Stimulated activated CD8-positive, alpha-beta memory T cell treated with anti-CD3 and anti-CD28 coated beads, Interleukin-12 subunit alpha, Interleukin-12 subunit beta, amount 100 ng/mL, for 1 hour (primary cell): ENCODE measurements around the gene PAX8.
"Not testable (repeated sequence)": the region's sequence is repeated elsewhere in the genome, so short reads cannot be mapped to it uniquely, and the experiment has no call there.

ENCODE experiments used
- DNase-seq: peaks from one replicate; pipeline ENCODE4 v3.0.0-alpha.2; 2020; ENCODE audit warnings: low read depth

Gene PAX8

DNA sequence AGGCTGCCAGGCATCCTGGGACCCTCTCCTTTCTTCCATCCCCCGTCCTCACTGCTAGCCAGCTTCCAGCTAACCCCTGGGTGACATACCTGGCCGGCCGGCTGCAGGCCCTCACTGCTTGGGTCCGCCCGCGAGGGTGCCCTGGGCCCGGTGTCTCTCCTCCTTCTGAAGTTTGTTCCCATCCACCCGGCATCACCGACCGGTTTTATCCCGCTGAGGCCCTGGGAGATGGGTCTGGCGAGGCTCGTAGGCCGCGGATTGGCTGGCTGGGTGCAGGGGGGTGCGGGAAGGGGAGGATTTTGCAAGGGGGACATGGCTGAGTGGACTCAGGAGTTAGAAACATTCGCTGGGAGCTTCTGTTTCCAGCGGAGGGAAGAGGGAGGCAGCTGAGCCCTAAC, at the start of gene PAX8:
TSS of gene PAX8 (minus strand) at position 180 of the 398 bp plus-strand sequence. CDS start 527 bp downstream, outside the sequence.
- no peak for DNase-seq

DNA sequence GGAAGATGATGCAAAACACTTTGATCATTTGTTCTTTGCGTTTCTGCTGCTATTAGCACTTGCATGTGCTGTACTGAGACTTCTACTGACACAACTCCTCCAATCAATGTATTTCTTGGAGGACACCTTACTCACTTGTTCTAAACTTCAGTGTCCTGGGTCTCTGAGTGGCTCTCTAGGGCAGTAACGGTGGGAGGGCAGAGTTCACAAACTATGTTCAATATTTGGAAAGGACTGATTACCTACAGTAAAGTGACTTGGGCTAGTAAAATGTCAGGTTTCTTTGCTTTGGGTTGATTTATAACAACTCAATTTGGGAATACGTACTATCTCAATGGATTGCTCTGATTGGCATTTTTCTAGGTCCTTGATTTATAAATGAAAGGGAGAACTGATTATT, 49.3 kb upstream of the PAX8 start:
- no peak for DNase-seq

DNA sequence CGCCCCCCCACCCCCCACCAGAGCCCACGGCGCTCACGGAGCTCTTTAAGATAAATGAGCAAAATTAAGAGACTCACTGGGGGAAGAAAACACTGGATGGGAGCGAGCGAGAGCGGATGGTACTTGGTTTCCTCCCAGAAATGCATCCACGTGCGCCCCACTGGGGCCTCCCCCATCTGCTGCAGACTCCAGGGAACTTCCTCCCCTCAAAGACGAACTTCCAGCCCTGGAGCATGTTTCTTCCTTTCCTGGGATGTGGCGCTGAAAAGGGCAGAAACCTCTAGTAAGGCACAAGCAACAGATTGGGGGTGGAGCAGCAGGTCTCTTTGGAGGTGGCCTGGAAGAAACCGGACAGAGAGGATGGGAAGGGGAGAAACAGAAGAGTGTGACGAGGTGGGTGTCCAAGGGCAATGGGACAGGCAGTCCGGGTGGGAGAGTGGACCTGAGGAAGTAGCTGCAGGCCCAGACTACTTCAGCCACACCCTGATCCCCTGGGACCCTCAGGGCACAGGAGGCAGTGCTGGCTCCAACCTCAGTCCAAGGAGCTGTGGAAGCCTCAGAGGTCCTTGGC, 46.5 kb upstream of the PAX8 start:
- not testable (repeated sequence) for DNase-seq

DNA sequence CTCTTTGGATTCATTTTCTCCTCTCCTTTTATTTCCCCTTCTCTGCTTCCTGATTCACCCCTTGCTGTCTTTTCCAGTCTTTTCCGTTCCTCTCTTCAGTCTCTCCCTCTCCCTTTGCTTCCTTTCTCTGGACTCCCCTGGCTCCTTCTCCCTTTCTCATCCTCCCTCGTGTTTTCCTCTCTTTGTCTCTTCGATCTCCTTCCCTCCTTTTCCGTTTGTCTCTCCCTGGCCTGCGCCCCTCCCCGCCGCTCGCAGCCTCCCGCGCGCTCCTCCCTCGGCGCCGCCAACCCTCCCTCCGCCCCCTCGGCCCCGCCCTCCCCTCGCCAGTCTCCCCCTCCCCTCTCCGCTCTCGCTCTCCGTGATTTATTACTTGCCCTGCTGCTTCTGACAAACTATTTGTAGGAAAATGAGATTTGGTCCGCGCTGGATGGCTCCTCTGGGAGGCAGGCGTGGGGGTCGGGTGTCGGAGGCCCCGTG, 46.0 kb upstream of the PAX8 start:
- DNase-seq: no peak

DNA sequence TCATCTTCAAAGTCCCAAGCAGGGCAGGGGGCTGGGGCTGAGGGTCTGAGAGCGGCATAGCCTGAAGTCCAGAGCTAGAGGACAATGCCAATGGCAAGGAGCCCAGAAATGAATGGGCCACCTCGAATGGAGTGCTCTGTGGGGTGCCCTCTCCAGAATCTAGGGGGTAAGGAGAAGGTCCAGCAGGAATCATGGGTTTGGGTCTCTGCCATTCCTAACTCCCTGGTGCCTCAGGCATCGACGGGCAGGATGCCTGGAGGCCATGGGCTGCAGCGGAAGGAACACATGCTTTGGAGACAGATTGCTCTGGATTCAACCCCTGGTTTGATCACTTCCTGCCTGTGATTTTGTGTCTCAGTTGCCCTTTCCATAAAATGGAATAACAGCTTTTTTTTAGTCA, 44.4 kb upstream of the PAX8 start:
- not testable (repeated sequence) for DNase-seq

DNA sequence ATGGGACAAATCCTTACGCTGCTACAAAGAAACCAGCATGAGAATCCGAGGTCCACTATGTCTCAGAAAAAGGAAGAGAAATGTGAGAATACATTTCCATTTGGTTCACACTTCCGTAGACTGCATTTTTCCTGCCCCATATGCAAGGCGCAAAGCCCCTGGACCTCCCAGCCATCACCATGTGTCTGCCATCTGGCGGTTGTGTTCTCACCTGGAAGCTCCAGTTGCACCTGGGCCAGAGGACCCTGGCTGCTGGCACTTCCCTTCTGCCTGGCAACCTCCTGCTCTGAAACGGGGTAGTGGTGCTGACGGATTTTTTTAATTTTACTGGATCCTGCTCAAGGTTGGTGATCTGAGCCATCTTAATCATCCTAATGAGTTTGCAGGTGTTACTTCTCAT, 41.4 kb upstream of the PAX8 start:
- DNase-seq: not testable (repeated sequence)

DNA sequence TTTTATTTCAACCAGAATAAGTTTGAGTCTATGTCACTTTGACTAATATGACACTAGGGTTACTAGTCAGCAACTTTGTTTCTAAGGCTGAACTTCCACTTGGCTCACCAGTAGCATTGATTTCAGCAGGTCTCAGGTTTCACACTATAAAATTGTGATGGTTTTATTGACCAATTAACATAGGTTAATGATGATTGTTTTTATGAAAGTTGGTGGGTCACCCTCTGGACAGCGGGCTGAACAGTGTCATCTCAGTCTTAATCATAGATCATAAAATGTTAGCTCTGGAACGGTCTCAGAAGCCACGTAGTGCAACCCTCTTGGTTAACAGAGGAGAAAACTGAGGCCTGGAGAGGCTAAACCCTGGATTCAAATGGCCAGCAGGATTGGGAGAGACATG, 40.2 kb upstream of the PAX8 start:
- not testable (repeated sequence) for DNase-seq

DNA sequence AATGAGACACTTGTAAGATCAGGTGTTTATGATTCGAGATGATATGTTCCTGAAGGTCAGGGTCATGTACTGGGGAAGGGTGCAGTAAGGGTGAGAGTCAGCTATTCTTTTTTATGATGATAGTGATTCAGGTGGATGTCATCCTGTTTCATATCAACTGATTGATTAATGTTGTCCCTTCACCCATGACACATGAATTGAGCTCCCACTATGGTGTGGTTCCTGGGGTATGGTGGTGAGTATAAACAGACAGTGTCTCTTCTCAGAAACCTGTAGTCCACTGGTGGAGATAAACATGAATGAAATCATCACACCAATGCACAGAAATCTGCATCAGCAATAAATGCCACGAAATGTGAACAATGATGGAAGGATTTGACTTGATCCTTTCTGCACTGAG, 37.4 kb upstream of the PAX8 start:
- no peak for DNase-seq

DNA sequence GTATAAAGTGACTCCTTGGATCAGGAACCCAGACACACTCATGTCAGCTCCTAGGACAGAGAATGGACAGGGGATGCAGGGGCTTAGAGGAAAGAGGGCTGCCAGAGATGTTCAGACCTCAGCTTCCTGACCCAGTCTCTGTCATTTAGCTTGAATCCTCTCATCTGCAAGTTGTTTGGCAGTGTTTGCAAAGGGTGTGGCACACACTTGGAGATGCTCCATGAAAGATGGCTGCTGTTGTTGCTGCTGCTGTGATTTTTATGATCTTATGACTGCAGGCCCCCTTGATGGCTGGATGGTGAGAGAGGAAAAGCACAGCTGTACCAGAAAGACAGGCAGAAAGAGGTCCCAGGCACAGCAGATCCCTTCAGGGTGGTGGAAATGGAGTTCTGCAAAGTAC, 35.9 kb upstream of the PAX8 start:
- DNase-seq: not testable (repeated sequence)

DNA sequence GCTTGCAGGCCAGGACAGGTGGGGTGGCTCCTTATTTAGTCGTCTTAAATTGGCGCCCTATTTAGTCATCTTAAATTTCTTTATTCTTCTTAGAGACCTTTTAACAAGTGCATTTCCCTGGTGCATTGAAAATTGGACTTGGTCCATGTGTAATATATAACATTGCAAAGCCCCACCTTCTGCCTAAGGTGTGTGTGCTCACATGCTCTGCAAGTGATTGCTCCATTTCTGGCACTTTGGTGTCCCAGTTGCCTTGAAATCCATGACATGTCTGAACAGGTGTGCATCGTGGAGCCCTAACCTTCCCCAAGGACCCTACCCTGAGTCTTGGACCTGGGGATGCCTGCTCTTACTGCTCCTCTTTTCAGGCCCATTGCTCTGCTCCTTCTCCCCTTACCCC, 35.5 kb upstream of the PAX8 start:
- DNase-seq: not testable (repeated sequence)

DNA sequence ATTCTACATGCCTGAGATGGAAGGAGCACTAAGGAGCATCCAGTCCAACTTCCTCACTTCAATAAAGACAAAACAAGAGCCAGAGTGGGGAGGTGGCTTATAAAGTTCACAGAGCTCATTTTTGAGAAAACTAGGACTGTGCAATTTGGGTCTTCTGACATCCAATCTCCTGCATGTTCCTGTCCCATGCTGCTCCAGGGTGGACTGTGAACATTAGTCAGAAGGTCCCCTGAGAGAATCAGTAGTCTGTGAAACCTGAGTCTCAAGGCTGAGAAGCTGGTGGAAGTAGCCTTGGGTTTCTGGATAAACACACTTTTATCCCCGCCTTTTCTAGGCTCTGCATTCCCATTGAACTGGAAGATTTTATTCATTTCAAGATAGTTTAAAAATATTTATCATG, 33.1 kb upstream of the PAX8 start:
- not testable (repeated sequence) for DNase-seq

DNA sequence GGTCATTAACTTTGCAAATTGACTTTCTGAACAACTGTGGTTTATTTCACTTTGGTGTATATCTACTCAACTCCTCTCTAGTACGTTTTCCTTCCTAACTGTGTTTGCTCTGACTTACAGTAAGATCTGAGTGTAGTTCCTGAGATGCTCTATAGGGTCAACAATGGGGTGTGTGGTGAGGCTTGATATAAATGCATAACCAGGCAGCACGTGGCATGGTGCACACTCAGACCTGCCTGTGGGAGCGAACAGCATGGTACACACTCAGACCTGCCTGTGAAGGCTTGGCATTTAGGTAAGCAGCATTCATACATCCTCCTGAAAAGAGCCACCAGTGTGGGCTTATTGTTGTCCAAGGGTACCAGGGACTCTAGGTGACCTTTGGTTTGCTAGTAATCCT, 32.5 kb upstream of the PAX8 start:
- DNase-seq: not testable (repeated sequence)

DNA sequence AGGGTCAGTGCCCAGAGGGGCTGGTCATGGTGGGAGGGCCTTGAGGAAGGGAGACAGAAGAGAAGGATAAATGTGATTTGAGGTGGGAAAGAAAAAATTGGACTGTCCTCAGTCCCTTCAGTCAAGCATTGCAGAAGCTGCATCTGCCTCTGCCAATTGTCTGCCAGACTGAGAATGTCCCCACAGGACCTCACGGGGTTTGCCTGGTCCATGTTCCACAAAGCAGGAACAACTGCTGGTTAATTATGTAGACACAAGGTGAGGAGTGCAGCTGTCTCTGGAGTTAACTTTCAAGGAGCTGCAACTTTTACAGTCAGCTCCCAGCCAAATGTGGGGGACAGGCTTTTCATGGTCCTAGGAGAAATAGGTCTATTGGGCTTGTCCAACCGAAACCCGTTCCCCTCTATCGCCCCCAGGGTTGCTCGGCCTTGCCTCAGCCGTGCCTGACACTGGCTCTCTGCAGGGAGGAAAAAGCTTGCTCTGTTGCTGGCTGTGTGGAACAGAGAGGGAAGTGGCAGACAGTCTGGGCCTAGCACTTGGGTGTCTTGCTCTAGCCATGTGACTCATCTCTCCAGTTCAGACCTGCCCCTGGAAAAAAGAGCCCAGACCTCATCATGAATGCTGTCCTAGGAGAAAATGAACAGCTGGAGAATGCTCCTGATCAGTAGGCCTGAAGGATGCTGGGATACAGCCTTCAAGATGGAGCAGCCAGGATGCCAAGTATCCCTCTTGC, 31.1 kb upstream of the PAX8 start:
- DNase-seq: no peak

DNA sequence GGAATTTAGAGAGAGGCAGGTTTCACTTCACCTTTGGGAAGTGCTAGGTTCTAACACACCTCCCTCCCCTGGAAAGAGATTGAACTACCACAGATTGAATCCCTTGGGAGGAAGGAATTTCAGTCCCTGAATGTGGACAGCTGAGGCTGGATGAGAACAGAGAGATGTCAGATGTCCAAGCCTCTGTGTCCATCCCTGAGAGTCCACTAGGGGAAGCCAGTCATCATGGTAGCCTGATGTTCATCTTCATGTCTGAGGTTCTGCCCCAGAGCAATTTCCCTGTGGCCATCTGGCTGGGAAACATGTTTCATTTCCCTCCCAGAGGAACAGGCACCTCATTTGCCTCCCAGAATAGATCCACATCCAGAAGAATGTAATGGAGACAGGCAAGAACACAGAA, 30.1 kb upstream of the PAX8 start:
- not testable (repeated sequence) for DNase-seq

DNA sequence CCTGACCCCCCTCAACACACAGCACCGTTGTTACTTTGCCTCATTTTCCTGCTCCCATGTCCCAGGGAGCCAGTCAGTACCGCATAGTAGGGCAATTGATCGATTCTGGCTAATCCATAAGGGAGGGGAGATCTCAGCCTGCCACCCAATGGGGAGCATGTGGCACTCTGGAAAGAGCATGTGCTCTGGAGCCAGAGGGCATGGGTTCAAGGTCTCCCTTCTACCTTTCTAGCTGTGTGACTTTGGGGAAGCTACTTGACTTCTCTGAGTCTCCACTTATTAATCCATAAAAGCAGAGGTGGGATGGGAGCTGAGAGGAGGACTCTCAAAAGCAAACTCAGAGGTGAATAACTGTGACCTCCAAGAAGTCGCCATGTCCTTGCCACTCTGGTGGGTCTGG, 27.5 kb upstream of the PAX8 start:
- DNase-seq: not testable (repeated sequence)

DNA sequence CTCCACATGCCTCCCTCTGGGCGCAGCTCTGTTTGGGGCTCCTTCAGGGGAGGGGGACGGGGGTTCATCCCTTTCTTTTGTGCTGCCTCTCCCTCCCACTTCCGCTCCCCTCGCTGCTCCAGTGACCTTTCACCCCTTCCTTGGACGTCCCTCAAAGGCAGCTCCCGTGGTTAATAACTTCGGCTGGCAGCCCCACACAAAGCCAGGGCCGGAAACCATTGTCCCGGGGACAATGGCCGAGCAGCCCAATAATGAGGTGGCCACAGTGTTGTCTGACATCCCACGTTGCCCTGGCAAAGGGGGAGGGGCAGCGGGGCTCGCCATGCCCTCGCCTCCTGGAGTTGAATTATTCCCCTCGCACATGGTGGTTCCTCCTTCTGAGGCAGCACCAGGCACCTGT, 27.0 kb upstream of the PAX8 start:
- not testable (repeated sequence) for DNase-seq

DNA sequence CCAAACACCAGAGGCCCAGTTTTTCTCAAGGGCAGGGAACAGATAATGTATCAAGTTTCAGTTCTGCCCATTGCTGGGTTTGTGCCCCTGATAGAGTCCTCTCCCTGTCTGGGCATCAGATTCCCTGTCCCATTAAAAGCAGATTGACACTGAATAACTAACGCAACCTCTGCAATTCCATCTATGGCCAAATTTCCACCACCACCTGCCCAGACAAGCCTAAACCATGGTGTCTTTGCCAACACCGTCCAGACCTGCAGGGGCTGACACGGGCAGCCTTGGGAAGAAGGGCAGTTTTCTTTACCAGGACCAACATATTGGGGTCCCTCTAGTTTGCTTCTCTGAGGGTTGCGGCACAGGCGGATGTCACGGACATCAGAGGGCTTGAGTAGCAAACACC, 26.4 kb upstream of the PAX8 start:
- no peak for DNase-seq

DNA sequence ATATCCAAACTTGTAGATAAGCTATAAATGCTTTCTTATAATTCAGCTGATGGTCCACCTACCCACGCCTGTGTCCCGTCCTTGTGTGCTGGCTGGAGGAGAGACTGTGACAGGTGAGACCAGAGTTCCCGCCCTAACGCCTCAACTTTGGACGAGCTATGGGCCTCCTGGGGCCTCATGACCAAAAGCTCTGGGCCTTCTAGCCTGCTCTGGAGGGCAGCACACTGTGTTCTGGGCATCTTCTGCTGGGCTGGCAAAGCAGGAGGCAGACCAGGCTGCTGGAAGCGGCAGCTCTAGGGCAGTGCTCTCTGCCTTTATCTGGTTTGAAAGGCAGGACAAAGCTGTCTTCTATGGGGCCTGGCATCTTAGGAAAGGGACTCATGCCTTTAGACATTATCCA, 26.0 kb upstream of the PAX8 start:
- no peak for DNase-seq

DNA sequence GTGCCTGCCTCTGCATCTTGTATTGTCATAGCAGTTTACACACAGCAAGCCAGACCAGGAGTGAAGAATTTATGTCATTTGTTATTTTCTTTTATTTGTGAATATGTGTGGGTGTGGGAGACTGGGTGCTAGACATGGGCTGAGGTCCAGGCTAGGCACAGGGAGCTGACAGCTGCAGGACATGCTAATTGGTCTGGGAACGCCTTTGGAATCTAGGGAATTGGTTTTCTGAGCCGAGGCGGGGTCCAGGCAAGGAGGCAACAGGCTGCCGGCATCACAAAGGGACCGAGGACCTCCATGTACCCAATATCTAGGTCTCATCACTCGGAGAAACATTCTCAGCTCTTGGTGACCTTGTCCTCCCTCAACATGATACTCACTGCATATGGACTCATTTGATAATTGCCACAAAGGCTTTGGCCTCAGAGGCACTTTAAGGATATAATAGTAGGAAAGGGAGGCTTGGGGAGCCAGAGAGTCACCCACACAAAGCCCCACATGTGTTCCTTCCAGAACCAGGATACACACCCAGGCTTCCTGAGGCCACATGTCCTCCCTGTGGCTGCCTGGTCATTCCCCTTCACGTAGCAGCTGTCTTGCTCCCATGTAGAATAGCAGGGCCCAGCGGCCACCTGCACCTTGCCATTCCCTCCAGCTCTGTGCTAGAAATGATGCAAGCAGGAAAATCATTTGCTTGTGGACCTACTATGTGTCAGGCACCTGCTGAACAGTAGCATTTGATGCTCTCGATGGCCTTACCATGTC, 23.7 kb upstream of the PAX8 start:
- DNase-seq: not testable (repeated sequence)

DNA sequence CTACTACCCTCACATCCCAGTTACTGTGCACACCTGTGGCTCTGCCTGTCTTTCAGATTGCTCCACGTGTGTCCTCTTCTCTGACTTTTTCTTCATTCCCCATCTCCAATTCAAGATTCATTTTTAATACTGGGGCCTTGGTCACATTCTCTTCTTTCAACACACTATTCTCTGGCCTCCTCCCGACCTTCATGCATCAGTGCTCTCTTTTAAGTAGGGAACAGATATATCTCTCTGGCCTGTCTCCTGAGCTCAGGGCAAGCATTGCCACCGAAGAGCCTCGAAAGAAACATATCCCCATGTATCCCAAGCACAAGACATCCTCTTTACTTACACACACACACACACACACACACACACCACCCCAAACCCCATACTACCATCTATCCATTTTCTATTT, 21.6 kb upstream of the PAX8 start:
- no peak for DNase-seq

DNA sequence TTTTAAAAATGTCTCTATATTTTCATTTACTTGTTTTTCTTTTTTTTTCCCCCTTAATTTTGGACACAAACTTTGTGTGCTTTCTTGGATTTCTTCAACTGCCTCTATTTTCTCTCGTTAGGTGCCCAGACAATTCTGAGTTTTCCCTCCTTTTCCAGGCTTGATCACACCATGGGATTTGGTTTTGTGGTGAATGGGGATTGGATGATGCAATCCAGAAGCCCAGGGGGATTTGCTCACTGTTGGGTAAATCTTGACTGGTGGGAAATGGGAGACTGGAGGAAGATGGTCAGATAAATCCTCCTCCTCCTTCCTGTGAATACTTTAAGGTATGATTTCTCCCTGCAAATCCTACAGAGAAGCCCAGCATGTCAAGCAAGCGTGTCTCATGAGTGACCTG, 19.5 kb upstream of the PAX8 start:
- DNase-seq: no peak

DNA sequence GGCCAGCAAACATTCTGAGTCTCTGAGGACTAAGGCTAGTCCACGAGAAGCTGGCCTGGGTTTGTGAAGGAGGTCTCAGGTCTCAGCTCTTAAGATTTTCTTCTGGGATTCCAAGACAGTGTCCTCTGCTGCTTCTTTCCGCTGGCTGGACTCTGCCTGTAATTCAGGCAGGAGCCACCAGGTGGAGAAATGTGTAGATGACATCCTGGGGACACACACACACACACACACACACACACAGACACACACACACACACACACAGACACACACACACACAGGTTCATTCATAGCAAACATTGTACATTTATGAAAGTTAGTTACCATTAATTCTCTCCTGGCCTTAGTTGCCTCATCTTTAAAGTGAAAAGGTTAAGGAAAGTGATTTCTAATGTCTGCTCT, 18.9 kb upstream of the PAX8 start:
- not testable (repeated sequence) for DNase-seq

DNA sequence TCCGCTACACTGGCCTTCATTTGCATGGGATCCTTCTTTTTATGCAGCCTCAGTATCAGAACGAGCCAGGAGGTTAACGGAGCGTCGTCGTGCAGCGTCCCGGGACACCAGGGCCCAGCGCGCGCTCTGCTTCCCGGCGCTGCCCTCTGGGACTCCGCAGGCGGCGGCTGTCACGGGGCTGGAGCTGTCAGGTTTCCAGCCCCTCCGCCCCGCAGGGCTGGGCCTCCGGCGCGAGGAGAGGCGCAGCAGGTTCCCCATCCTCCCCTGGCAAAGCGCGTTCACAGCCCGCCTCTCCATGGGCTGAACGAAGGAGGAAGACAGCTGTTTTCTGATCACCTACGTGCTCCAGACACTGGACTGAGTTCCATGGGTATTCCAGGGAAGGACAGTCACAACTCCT, 12.5 kb upstream of the PAX8 start:
- no peak for DNase-seq
